ENCODE data around the gene OTOG. TPM values are rescaled to one million over a fixed set of nuclear protein-coding genes. Genes with fewer than 3 reads are reported as not detected.
A peak's percentile ranks its signal among the peaks of the same experiment; 100 is the strongest.

OTOG gene, protein sequence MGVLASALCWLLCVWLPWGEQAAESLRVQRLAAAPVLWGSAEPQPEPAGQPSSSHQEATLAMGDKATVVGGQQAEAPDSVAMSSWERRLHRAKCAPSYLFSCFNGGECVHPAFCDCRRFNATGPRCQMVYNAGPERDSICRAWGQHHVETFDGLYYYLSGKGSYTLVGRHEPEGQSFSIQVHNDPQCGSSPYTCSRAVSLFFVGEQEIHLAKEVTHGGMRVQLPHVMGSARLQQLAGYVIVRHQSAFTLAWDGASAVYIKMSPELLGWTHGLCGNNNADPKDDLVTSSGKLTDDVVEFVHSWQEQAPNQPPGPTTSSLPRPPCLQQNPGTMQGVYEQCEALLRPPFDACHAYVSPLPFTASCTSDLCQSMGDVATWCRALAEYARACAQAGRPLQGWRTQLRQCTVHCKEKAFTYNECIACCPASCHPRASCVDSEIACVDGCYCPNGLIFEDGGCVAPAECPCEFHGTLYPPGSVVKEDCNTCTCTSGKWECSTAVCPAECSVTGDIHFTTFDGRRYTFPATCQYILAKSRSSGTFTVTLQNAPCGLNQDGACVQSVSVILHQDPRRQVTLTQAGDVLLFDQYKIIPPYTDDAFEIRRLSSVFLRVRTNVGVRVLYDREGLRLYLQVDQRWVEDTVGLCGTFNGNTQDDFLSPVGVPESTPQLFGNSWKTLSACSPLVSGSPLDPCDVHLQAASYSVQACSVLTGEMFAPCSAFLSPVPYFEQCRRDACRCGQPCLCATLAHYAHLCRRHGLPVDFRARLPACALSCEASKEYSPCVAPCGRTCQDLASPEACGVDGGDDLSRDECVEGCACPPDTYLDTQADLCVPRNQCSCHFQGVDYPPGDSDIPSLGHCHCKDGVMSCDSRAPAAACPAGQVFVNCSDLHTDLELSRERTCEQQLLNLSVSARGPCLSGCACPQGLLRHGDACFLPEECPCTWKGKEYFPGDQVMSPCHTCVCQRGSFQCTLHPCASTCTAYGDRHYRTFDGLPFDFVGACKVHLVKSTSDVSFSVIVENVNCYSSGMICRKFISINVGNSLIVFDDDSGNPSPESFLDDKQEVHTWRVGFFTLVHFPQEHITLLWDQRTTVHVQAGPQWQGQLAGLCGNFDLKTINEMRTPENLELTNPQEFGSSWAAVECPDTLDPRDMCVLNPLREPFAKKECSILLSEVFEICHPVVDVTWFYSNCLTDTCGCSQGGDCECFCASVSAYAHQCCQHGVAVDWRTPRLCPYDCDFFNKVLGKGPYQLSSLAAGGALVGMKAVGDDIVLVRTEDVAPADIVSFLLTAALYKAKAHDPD (N-terminal part only)
- total RNA-seq: not detected

DNA sequence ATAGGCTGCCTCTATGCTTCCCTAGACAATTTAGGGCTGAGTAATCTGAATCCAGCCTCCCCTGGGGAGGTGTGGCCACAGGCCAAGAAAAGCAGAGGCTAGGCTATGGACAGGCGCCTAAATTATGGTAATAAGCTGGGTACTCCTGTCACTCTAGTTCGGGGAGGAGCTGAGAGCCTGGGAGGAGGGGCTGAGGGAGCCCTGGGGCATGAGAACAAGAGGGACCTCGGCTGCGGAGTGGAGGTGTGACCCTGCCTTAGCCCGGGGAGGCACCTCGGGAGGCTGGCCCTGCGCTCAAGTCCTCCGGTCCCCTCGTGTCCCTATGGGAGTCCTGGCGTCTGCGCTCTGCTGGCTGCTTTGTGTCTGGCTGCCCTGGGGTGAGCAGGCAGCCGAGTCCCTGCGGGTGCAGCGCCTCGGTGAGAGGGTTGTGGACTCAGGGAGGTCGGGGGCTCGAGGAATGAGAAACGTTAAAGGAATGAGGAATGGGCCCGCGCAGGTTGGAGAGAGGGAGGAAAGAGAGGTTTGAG is at the start of gene OTOG:
Gene OTOG, plus strand, starts transcription at position 209 of the 527 bp plus-strand sequence. Its CDS starts 114 bp downstream, at position 323.
- H3K27ac Mint-ChIP-seq: no peak within 1 kb of the TSS
- no peaks in the 10 kb centered on the region for H3K9me3 Mint-ChIP-seq
- DNase-seq (ENCODE audit: low spot score in 2 of 2) (peak in 1 of 2 donors; percentile 45), ATAC-seq (peak in 1 of 2 donors; percentile 12)
- H3K36me3 Mint-ChIP-seq: no peaks in the 10 kb centered on the region

DNA sequence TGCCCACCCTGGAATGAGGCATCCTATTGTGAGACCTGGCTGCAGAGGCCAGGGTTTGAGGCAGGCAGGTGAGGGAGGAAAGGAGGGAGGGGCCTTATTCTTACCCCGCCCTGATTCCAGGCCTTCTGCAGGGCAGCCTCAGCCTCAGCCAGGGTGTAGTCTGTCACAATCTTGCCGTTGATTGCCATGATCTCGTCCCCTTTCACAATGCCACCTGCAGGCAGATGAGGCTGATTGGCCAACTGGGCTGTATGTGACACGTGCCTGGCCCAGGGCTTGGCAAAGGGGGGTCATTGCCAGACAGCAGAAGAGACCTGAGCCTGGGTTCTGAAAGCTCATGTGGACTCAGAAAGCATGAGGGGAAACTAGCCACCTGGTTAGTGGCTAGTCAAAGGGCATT is 49.0 kb upstream of the OTOG start:
- DNase-seq (ENCODE audit: low spot score in 2 of 2) (no peak), ATAC-seq (no peak)
- no peaks in the 10 kb centered on the region for H3K9me3 Mint-ChIP-seq
- no peak overlapping the region for H3K27ac Mint-ChIP-seq
- H3K36me3 Mint-ChIP-seq: no peaks in the 10 kb centered on the region

DNA sequence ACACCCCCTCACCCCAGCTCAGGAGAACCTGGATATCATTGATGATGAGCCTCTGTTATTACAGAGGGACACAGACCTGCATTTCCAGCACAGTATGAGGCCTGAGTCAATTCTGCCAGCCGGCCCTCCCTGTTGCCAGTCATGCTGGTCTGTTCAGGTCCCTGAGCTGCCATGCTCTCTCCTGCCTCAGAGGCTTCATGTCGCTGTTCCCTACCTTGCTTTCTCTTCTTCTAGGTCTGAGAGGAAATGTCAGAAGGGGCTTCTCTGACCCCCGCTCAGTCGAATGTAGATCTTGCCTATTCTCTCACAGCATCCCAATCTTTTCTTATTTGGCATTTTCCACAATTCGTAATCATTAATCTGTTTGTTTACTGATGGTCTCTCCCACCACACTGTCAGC is 48.6 kb upstream of the OTOG start:
- DNase-seq (ENCODE audit: low spot score in 2 of 2): no peak
- H3K9me3 Mint-ChIP-seq: no peaks in the 10 kb centered on the region
- no peak overlapping the region for H3K27ac Mint-ChIP-seq

DNA sequence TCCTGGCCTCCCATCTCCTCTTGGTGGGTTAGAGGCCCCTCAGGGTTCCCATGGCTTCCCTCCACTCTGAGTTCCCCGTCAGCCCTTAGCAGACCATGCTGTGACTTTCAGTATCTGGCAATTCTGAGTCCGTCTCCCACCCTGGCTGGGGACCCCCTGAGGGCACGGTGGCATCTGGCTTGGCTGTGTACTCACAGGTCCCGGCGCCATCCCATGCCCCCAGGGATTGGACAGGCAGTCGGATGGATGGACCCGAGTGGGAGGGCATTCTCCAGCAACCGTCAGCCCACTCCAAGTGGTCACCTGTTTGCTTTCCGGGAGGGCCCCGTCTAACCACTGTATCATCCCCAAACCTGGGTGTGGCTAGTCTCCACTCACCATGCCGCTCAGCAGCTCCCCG is 46.4 kb upstream of the OTOG start:
- Mint-ChIP-seq H3K27ac (no peak overlapping the region), H3K36me3 (no peaks in the 10 kb centered on the region), H3K9me3 (no peaks in the 10 kb centered on the region)
- ATAC-seq (no peak), DNase-seq (ENCODE audit: low spot score in 2 of 2) (no peak)

More for the DNA sequence above, 48.6 kb upstream of the OTOG start:
- no peaks in the 10 kb centered on the region for H3K36me3 Mint-ChIP-seq
- no peak for ATAC-seq

DNA sequence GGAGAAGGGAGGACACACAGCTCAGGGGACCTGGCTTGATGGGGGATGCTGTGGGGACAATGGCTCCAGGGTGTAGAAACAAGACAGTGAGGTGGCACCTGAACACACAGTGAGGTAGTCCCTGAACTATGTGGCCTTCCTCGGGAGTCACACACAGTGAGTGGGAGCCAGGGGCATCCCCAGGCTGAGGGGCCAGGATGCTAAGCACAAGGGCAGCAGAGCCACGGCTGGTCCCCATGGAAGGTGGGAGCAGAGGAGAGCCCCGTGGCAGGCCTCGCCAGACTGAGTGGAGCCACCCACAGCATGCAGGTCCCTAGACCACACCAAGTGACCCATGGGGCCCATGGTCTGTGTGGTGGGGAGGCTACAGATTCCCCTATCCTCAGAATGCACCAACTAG is 44.4 kb upstream of the OTOG start:
- DNase-seq (ENCODE audit: low spot score in 2 of 2): no peak
- no peaks in the 10 kb centered on the region for H3K36me3 Mint-ChIP-seq
- H3K9me3 Mint-ChIP-seq: no peaks in the 10 kb centered on the region
- ATAC-seq: no peak
- H3K27ac Mint-ChIP-seq: peak overlapping the region in 1 of 2 donors; percentile 68

DNA sequence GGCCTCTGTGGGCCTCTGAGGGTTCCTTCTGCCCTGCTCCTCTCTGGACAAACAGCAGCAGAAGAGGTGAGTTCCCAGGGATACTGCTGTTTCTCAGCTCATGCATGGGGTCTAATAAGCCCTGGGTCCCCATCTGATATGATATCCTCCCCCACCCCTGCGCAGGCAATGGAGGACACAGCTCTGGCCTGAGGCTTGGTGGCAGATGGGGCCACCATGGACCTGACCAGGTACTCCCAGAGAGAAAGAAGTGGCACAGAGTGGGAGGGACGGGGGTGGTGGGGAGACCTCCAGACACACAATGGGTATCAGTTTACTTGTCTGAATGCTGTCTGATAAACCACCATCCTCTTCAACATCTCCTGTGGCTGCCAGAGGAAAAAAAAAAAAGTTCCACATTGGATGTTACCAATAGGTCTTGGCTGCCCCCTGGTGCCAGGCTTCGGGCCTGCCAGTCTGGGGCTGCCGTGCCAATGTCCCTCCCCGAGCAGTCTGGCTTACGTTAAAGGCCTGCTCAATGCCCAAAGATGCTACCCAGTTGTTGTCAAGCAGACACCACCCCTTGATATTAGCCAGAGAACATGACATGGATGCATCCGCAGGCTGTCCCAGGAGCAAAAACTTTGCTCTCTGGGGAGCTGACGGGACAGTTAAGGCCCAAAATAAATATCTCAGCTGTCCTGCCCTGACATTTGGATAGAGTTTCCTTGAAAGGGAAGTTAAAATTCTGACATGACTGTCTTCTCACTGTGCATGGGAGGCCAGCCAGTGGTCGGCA is 42.5 kb upstream of the OTOG start:
- DNase-seq (ENCODE audit: low spot score in 2 of 2): peak; percentile 69 to 85
- peak; percentile 74 to 83 for ATAC-seq
- H3K27ac Mint-ChIP-seq: no peak overlapping the region

DNA sequence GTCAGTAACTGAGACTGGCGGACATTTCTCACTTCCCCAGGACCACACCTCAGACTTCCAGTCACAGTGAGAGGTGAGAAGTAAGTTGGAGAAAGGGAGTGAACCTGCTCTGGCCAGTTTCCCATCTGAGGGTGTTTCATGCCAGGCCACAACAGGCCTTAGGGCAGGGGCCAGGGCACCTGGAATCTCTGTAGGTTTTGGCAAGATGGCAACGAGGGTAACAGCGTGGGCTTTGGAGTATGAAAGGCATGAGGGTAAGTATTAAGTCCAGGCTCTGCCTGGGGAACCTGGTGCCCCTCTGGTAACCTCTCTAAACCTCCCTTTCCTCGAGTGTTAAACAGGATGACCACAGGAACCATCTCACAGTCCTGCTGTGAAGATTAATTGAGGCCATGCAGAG is 41.9 kb upstream of the OTOG start:
- Mint-ChIP-seq H3K27ac (no peak overlapping the region), H3K36me3 (no peaks in the 10 kb centered on the region), H3K9me3 (no peaks in the 10 kb centered on the region)
- no peak for ATAC-seq
- DNase-seq (ENCODE audit: low spot score in 2 of 2): no peak

More for the DNA sequence above, 42.5 kb upstream of the OTOG start:
- Mint-ChIP-seq H3K9me3 (no peaks in the 10 kb centered on the region), H3K36me3 (no peaks in the 10 kb centered on the region)

DNA sequence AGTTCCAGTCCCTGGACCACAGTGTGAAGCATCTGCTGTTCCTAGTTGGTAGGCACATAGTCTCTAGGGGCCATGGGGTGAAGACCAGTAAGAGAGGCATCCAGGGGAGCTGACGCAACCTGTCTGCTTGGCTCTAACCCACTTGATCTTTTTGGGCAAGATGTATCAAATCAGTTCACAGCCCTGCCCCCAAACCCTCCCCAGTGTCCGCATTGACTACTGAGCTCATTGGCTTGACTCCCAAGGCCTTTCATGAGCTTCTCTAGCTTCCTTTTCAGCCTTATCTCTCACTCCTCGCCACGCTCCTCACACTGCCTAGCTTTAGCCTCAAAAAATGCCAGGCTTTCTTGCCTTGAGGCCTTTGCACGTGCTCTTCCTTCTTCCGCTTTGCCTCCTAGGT is 40.7 kb upstream of the OTOG start:
- Mint-ChIP-seq H3K27ac (no peak overlapping the region), H3K36me3 (no peaks in the 10 kb centered on the region), H3K9me3 (no peaks in the 10 kb centered on the region)
- DNase-seq (ENCODE audit: low spot score in 2 of 2) (no peak), ATAC-seq (no peak)

DNA sequence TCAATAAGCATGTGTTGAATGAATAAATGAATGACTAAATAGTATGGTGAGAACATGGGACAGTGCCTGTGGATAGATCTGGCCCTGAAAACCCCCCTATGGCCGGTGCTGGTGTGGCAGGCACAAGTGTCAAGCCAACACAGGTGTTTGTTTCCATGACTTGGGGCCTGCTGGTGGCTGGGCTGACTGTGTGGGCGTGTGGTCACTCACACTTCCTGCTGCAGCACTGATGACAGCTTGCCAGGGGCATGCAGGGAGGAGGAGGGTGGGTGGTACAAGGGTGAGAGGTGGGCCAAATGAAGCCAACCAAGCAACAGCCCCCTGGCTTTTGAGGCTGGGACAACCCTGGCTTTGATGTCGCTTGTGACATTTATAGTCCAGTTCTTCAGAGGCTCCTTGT is 40.1 kb upstream of the OTOG start:
- DNase-seq (ENCODE audit: low spot score in 2 of 2) (no peak), ATAC-seq (peak in 1 of 2 donors; percentile 27)
- no peaks in the 10 kb centered on the region for H3K9me3 Mint-ChIP-seq
- no peaks in the 10 kb centered on the region for H3K36me3 Mint-ChIP-seq
- no peak overlapping the region for H3K27ac Mint-ChIP-seq

DNA sequence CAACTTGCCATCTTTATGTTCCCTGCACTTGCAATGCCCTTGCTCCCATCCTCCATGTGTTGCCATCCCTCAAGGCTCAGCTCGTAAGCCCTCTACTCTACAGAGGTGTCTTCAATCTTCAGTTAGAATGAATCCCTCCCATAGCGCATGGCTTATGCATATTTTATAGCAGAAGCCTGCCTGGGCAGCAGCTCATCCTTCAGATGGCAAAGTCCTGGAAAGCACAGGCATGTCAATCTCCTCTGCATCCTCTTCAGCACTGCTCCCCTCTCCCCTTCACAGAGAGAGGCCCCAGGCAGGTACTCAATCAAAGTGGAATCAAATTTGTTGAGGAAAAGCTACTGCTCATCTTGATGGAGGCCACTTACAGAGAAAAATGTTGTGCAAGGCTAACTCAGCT is 39.3 kb upstream of the OTOG start:
- Mint-ChIP-seq H3K36me3 (no peaks in the 10 kb centered on the region), H3K9me3 (no peaks in the 10 kb centered on the region), H3K27ac (no peak overlapping the region)
- DNase-seq (ENCODE audit: low spot score in 2 of 2): no peak
- ATAC-seq: no peak

DNA sequence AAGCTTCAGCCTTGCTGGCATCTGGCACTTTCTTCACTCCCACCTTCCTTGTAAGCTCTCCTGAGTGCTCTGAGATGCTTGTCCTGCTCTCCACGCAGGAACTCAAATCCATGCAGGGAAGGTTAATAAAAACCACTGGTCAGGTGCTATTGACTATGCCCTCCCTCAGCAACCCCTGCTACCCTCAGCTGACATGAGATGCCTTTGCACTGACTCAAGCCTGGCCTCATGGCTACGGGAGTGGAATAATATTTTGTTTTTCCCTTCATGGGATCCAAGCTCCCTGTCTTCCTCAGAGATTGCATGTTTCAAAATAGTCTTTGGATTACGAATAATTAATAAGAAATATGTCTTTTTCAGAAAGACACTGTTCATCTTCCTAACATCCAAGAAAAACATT is 38.8 kb upstream of the OTOG start:
- H3K27ac Mint-ChIP-seq: no peak overlapping the region
- H3K36me3 Mint-ChIP-seq: no peaks in the 10 kb centered on the region
- no peaks in the 10 kb centered on the region for H3K9me3 Mint-ChIP-seq
- ATAC-seq: no peak
- DNase-seq (ENCODE audit: low spot score in 2 of 2): no peak

DNA sequence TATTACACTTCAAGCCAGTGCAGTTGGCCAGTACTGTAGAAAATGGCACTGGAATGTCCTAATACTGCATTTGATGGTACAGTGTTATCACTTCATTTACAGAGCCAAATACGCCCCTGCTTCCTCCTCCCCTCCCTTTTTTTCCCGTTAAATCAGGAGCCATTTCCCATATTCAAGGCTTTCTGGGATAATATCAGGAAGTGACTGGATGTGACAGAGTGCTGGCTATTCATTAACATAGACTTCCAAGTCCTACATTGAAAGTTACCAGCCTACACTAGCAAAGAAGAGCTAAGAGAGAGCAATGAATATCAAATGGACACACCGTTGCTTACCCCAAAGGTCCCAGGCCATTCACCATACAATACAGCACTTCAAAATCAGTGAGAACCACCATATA is 38.3 kb upstream of the OTOG start:
- DNase-seq (ENCODE audit: low spot score in 2 of 2): no peak
- ATAC-seq: no peak
- Mint-ChIP-seq H3K27ac (no peak overlapping the region), H3K9me3 (no peaks in the 10 kb centered on the region), H3K36me3 (no peaks in the 10 kb centered on the region)

DNA sequence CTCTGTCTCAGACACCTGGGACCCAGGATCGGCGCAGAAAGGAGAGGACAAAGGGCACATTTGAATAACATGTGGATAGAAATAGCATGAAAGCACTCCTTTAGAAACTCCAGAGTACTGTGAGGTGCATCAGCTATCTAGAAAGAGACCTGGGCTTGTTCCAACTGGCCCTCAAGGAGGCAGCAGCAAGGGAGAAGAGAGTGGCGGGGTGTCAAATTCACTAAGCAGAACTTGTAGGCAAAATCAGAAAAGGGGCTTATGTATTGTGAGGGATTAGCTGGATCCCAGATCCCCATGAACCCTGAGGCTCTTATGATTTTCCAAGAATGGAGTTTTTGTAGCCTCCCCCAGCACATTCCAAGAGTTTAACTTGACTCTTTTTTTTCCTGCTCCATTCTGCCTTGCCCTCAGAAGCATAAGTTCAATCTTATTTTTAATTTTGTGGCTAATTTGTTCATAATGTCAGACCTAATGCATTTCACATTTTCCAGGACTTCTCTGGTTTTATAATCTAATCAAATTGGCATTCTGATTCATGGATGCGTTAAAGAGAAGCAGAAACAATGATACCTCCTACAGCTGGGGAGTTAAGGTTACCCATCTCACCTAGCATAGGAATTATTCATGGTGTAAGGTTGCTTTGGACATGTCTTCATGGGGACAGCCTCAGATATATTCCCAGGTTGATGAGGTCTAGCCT is 36.4 kb upstream of the OTOG start:
- ATAC-seq (no peak), DNase-seq (ENCODE audit: low spot score in 2 of 2) (no peak)
- no peaks in the 10 kb centered on the region for H3K36me3 Mint-ChIP-seq
- no peak overlapping the region for H3K27ac Mint-ChIP-seq
- H3K9me3 Mint-ChIP-seq: no peaks in the 10 kb centered on the region

DNA sequence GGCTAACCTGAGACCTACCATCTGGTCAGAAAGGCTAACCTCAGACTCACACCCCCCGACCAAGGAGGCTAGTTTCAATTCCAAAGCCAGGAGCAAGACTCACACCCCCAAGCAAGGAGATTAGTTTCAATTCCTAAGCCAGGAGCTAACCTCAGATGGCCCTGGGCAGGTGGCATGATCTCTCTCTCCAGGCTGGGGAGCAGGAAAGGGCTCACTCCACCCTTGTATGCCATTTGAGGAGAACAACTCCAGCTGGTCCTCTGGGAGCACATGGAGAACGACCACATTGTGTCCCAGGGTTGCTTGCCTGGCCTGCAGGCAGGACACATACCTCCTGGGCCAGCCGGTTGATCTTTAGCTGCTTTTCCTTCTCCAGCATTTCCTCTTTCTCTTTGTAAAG is 35.5 kb upstream of the OTOG start:
- no peak for ATAC-seq
- no peak for DNase-seq (ENCODE audit: low spot score in 2 of 2)
- Mint-ChIP-seq H3K9me3 (no peaks in the 10 kb centered on the region), H3K27ac (peak overlapping the region in 1 of 2 donors; percentile 12), H3K36me3 (no peaks in the 10 kb centered on the region)

DNA sequence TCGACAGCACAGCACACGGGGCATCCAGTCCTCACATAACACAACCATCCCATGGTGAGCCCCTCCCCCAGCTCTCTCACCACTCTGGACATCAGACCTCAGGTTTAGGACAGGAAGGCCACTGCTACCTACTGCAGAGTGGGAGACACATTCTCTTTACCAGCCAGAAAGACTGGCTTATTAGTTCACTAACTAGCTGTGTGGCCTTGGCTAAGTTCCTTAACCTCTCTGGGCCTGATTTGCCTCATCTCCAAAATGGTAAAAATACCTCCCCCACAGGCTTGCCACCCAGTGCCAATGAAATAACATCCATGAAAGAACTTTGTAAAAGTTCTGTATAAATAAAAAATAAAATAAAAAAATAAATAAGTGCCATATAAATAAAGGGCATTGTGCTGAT is 35.0 kb upstream of the OTOG start:
- H3K36me3 Mint-ChIP-seq: no peaks in the 10 kb centered on the region
- ATAC-seq: no peak
- peak overlapping the region in 1 of 2 donors; percentile 12 for H3K27ac Mint-ChIP-seq
- H3K9me3 Mint-ChIP-seq: no peaks in the 10 kb centered on the region
- DNase-seq (ENCODE audit: low spot score in 2 of 2): no peak

Measured in activated naive CD4-positive, alpha-beta T cell treated with anti-CD3 and anti-CD28 coated beads, Interleukin-2, amount 50 U/mL, for 72 hours (primary cell).